ENCODE data around the gene RSPH9.

The RSPH9 gene

DNA sequence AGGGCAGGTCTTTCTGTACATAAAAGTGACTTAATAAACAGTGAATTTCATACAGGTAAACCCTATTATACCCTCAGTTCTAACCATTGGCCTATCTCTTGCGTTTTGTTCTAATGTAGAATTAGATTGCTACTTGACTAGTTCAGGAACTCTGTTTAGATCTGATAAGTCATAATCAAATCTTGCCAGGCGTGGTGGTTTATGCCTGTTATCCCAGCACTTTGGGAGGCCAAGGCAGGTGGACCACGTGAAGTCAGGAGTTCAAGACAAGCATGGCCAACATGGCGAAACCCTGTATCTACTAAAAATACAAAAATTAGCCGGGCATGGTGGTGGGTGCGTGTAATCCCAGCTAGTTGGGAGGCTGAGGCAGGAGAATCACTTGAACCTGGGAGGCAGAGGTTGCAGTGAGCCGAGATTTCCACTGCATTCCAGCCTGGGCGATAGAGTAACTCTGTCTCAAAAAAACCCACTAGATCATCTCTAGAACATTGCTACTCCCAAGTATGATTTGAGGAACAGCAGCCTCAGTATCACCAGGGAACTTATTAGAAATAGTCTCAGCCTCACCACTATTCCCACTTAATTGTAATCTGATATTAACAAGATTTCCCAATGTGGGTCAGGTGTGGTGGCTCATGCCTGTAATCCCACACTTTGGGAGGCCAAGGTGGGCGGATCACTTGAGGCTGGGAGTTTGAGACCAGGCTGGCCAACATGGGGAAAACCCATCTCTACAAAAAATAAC lies 27.9 kb upstream of the RSPH9 start:
- H3K4me3 ChIP-seq (ENCODE audit: low read depth in 1 of 2, low read length in 2 of 2), result no peak overlapping the region
- no peak overlapping the region for H3K27ac ChIP-seq (ENCODE audit: low read depth, low read length)
- H3K27me3 ChIP-seq (ENCODE audit: control insufficient read depth in 1 of 2, insufficient read depth in 2 of 2, low read length in 2 of 2), result no peaks in the 10 kb centered on the region
- H3K9ac ChIP-seq (ENCODE audit: low read depth in 1 of 2, low read length in 2 of 2), result no peak overlapping the region
- H3K4me1 ChIP-seq (ENCODE audit: control insufficient read depth in 1 of 2, insufficient read depth in 2 of 2, low read length in 2 of 2), result no peaks in the 10 kb centered on the region
- H3K9me3 ChIP-seq (ENCODE audit: control insufficient read depth in 1 of 2, low read length in 2 of 2), result no peaks in the 10 kb centered on the region
- peaks cover 27 to 46% of the 10 kb centered on the region in 2 donors for H3K36me3 ChIP-seq (ENCODE audit: control insufficient read depth in 1 of 2, insufficient read depth in 2 of 2, low read length in 2 of 2)

DNA sequence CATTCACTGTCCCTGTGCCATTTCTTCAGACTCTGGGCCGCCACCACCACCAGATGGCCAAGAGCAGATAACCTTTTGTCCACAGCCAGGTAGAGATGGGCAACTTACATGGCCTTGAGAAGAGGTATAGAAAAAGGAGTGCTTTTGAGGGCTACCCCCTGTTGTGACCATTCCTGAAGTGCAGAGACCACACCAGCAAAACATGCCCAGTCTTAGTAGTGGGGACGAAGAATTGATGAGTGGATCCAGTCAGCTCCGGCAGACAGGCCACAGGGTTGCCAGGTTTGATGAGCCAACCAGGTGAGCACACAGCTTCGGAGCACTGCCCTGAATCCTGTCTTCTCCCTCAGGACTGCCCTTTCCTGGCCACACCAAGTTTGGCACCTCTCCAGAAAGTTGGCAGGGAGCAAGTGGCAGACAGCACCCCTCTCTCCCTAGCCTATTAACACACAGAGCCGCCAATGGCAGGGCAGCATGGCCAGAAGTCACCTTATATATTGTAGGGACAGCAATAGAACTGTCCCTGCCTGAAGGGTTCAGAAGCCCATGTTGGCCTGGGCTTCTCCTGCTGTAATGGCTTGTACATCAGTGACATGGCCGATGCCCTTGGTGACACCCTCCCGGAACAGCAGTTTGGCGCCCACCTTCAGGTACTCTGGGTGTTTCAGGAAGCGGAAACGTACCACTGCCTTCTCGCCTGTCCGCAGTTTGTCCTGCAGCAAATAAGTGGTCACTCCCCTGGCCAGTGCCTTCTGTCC lies 23.6 kb upstream of the RSPH9 start:
- Histone ChIP-seq H3K9me3 (ENCODE audit: control insufficient read depth in 1 of 2, low read length in 2 of 2) (no peaks in the 10 kb centered on the region), H3K4me3 (ENCODE audit: low read depth in 1 of 2, low read length in 2 of 2) (no peak overlapping the region), H3K27ac (ENCODE audit: low read depth, low read length) (no peak overlapping the region), H3K4me1 (ENCODE audit: control insufficient read depth in 1 of 2, insufficient read depth in 2 of 2, low read length in 2 of 2) (no peaks in the 10 kb centered on the region), H3K36me3 (ENCODE audit: control insufficient read depth in 1 of 2, insufficient read depth in 2 of 2, low read length in 2 of 2) (peaks cover 56 to 68% of the 10 kb centered on the region in 2 donors), H3K27me3 (ENCODE audit: control insufficient read depth in 1 of 2, insufficient read depth in 2 of 2, low read length in 2 of 2) (no peaks in the 10 kb centered on the region), H3K9ac (ENCODE audit: low read depth in 1 of 2, low read length in 2 of 2) (no peak overlapping the region)

DNA sequence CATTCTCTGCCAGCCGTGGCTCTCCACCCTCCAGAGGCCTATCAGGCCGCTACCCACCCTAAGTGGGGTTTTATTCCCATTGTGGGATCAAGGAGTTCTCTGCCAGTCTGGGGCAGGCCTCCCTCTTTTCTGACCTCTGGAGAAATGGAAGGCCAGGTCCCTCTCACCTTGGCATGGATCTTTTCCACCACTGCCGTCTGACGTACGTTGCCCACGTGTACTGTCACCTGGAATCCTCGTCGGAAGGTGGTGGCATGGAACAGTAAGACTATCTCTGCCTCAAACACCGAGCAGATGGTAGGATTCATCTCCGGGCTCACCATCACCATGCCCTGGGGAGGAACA lies 23.0 kb upstream of the RSPH9 start:
- H3K9me3 ChIP-seq (ENCODE audit: control insufficient read depth in 1 of 2, low read length in 2 of 2), result no peaks in the 10 kb centered on the region
- peaks cover under 1 to 1% of the 10 kb centered on the region in 2 donors for H3K4me1 ChIP-seq (ENCODE audit: control insufficient read depth in 1 of 2, insufficient read depth in 2 of 2, low read length in 2 of 2)
- peaks cover 56 to 67% of the 10 kb centered on the region in 2 donors for H3K36me3 ChIP-seq (ENCODE audit: control insufficient read depth in 1 of 2, insufficient read depth in 2 of 2, low read length in 2 of 2)
- H3K27ac ChIP-seq (ENCODE audit: low read depth, low read length), result no peak overlapping the region
- H3K4me3 ChIP-seq (ENCODE audit: low read depth in 1 of 2, low read length in 2 of 2), result no peak overlapping the region
- no peaks in the 10 kb centered on the region for H3K27me3 ChIP-seq (ENCODE audit: control insufficient read depth in 1 of 2, insufficient read depth in 2 of 2, low read length in 2 of 2)
- H3K9ac ChIP-seq (ENCODE audit: low read depth in 1 of 2, low read length in 2 of 2), result no peak overlapping the region

DNA sequence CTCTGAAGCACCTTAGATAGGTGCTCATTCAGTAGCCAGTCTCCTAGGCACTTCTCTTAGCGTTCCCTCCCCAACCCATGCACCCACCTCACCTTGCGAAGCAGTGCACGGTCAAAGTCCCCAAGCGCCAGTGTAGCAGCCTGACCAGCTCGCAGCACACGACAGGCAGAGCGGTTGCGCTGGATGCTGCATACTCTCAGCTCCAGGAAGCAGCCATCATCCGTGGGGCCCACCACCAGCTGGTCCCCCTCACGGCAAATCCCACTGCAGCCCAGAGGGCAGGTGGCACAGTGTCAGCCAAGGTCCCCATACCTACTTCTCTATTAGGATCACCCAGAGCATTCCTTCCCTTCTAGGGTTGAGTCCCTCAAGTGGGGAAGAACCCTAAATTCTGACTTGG lies 22.3 kb upstream of the RSPH9 start:
- Histone ChIP-seq H3K36me3 (ENCODE audit: control insufficient read depth in 1 of 2, insufficient read depth in 2 of 2, low read length in 2 of 2) (peaks cover 56 to 67% of the 10 kb centered on the region in 2 donors), H3K27ac (ENCODE audit: low read depth, low read length) (no peak overlapping the region), H3K27me3 (ENCODE audit: control insufficient read depth in 1 of 2, insufficient read depth in 2 of 2, low read length in 2 of 2) (no peaks in the 10 kb centered on the region), H3K4me3 (ENCODE audit: low read depth in 1 of 2, low read length in 2 of 2) (no peak overlapping the region), H3K4me1 (ENCODE audit: control insufficient read depth in 1 of 2, insufficient read depth in 2 of 2, low read length in 2 of 2) (peaks cover 8 to 9% of the 10 kb centered on the region in 2 donors), H3K9me3 (ENCODE audit: control insufficient read depth in 1 of 2, low read length in 2 of 2) (no peaks in the 10 kb centered on the region), H3K9ac (ENCODE audit: low read depth in 1 of 2, low read length in 2 of 2) (no peak overlapping the region)

DNA sequence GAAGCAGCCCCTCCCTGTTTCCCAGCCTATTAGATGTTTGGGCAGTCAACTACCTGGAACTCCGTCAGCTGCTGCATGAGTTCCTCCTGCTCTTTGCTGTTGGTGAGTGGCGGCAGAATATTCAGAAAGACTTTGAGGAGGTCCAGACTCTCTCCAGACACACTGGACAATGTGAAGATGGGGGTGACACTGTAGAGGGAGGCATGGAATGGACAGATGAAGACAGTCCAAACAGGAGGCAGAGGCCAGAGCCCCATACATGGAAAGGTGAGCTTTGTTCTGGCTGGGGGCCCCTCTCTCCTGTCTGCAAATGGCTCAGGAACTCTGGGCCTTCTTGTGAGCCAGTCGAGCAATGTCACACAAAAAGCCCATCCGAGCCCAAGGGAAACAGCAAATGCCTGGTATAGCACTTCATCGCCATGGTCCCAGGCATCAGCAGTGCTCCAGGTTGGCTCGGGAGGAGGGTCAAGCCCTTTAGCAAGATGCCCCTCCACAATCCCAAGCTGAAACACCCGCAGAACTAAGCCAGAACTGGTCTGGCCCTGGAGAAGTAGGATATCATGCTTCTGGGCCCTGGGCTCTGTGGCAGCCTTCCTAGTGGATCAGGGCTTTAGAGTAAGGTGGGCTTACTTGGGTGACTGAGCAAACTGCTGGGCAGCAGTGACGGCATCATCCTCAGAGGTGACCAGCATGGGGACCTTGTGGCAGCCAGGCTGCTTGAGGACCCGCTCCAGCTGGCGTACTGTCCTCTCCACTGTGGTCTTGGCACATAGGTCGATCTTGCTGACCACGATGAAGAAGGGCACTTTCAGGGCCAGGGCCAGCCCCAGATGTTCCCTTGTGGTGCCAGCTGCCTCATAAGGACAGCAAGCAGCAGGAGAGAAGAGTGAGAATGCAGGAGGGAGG lies 20.7 kb upstream of the RSPH9 start:
- Histone ChIP-seq H3K9me3 (ENCODE audit: control insufficient read depth in 1 of 2, low read length in 2 of 2) (no peaks in the 10 kb centered on the region), H3K27me3 (ENCODE audit: control insufficient read depth in 1 of 2, insufficient read depth in 2 of 2, low read length in 2 of 2) (no peaks in the 10 kb centered on the region), H3K36me3 (ENCODE audit: control insufficient read depth in 1 of 2, insufficient read depth in 2 of 2, low read length in 2 of 2) (peaks cover 56 to 67% of the 10 kb centered on the region in 2 donors), H3K27ac (ENCODE audit: low read depth, low read length) (no peak overlapping the region), H3K4me1 (ENCODE audit: control insufficient read depth in 1 of 2, insufficient read depth in 2 of 2, low read length in 2 of 2) (peaks cover 14 to 20% of the 10 kb centered on the region in 2 donors), H3K4me3 (ENCODE audit: low read depth in 1 of 2, low read length in 2 of 2) (no peak overlapping the region), H3K9ac (ENCODE audit: low read depth in 1 of 2, low read length in 2 of 2) (no peak overlapping the region)

DNA sequence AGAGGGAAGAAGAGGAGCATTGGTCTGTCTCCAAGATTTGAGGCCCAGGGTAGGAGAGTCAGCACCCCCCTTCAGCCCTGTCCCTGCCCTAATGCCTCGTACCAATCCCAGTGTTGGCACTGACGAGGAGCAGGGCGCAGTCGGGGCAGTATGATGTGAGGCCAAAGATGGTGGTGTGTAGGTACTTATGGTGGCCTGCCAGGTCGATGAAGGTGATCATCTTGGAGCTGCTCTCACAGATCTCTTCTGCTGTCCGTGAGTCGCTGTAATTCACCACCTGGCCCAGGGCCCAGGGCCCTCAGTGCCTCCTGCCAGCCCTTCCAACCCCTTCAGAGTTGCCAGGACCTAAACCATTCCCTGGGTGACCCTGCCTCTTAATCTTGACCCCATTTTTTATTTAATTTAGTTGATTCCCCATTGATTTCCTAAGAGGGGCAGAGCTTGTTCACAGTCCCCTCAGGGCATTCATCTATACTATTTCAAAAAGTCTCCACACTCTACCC lies 20.0 kb upstream of the RSPH9 start:
- Histone ChIP-seq H3K36me3 (ENCODE audit: control insufficient read depth in 1 of 2, insufficient read depth in 2 of 2, low read length in 2 of 2) (peaks cover 56 to 65% of the 10 kb centered on the region in 2 donors), H3K9ac (ENCODE audit: low read depth in 1 of 2, low read length in 2 of 2) (no peak overlapping the region)

DNA sequence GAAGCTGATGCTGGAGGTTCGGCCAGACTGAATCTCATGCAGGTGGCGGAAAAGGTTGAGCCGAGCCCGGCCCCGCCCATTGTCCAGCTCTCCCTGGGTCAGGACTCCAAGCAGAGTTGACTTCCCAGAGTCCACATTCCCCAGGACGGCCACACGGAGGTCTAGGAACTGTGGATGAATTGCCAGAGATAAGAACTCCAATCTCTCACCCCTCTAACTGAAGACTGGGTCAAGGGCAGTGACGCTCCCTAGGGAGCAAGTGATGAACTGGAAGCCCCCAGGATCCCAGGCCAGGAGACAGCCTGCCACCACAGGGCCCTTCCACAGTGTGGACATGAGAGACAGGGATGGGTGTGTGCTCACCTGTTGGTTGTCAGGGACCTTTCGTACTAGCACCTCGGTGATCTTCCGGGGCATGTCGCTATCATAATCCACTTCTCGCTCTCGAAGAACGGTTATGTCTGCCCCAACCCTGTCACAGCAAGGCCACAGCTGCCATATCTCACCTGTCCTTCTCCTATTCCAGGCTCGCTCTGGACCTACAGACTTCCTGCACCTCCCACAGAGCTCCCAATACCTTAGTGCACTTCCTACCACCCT lies 19.3 kb upstream of the RSPH9 start:
- H3K4me3 ChIP-seq (ENCODE audit: low read depth in 1 of 2, low read length in 2 of 2), result no peak overlapping the region
- no peak overlapping the region for H3K9ac ChIP-seq (ENCODE audit: low read depth in 1 of 2, low read length in 2 of 2)
- no peaks in the 10 kb centered on the region for H3K9me3 ChIP-seq (ENCODE audit: control insufficient read depth in 1 of 2, low read length in 2 of 2)
- H3K4me1 ChIP-seq (ENCODE audit: control insufficient read depth in 1 of 2, insufficient read depth in 2 of 2, low read length in 2 of 2), result peaks cover 14 to 27% of the 10 kb centered on the region in 2 donors
- peaks cover 52 to 59% of the 10 kb centered on the region in 2 donors for H3K36me3 ChIP-seq (ENCODE audit: control insufficient read depth in 1 of 2, insufficient read depth in 2 of 2, low read length in 2 of 2)
- H3K27ac ChIP-seq (ENCODE audit: low read depth, low read length), result no peak overlapping the region
- H3K27me3 ChIP-seq (ENCODE audit: control insufficient read depth in 1 of 2, insufficient read depth in 2 of 2, low read length in 2 of 2), result no peaks in the 10 kb centered on the region

More for the DNA sequence above, 20.0 kb upstream of the RSPH9 start:
- Histone ChIP-seq H3K27me3 (ENCODE audit: control insufficient read depth in 1 of 2, insufficient read depth in 2 of 2, low read length in 2 of 2) (no peaks in the 10 kb centered on the region), H3K27ac (ENCODE audit: low read depth, low read length) (no peak overlapping the region), H3K9me3 (ENCODE audit: control insufficient read depth in 1 of 2, low read length in 2 of 2) (no peaks in the 10 kb centered on the region), H3K4me3 (ENCODE audit: low read depth in 1 of 2, low read length in 2 of 2) (no peak overlapping the region), H3K4me1 (ENCODE audit: control insufficient read depth in 1 of 2, insufficient read depth in 2 of 2, low read length in 2 of 2) (peaks cover 14 to 23% of the 10 kb centered on the region in 2 donors)

- H3K27ac ChIP-seq (ENCODE audit: low read depth, low read length), result no peak overlapping the region
- H3K9ac ChIP-seq (ENCODE audit: low read depth in 1 of 2, low read length in 2 of 2), result peak overlapping the region; percentile 31 to 38
- peak overlapping the region in 1 of 2 donors; percentile 10 for H3K4me3 ChIP-seq (ENCODE audit: low read depth in 1 of 2, low read length in 2 of 2)
- no peaks in the 10 kb centered on the region for H3K9me3 ChIP-seq (ENCODE audit: control insufficient read depth in 1 of 2, low read length in 2 of 2)
- peaks cover 14 to 27% of the 10 kb centered on the region in 2 donors for H3K4me1 ChIP-seq (ENCODE audit: control insufficient read depth in 1 of 2, insufficient read depth in 2 of 2, low read length in 2 of 2)
- H3K27me3 ChIP-seq (ENCODE audit: control insufficient read depth in 1 of 2, insufficient read depth in 2 of 2, low read length in 2 of 2), result no peaks in the 10 kb centered on the region
- peaks cover 35 to 42% of the 10 kb centered on the region in 2 donors for H3K36me3 ChIP-seq (ENCODE audit: control insufficient read depth in 1 of 2, insufficient read depth in 2 of 2, low read length in 2 of 2)
Observed at GRCh38 chr6:43627008-43627825, 17.6 kb upstream of the RSPH9 start.

Data from duodenal mucosa (tissue), 2 donors.